ENCODE measurements around the gene ARHGAP21.

ARHGAP21 gene

GRCh38 chr10:24569828-24570657 lies 153.6 kb downstream of the ARHGAP21 start:
- DNase-seq = no peak

DNA sequence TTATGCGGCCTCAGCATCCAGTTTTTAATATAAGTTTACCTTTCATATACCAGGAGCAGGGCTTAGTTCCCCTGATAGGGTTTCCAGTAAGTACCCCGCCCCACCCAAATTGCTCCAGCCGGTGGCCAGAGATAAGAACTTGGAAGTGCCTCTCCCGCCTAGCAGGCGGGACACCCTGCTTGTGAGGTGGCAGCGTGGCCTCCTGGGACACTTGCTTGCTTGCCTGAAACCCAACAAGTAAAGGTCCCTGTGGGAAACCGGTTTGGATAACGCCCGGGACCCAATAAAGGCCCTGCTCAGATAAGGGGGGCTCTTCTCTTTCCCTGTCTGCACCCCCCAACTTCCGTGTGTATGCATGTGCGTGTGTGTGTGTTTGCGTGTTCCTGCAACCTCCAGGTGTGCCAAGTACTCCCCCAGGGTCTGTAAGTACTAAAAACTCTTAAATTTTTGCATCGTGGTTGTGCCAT lies 154.3 kb downstream of the ARHGAP21 start:
- DNase-seq = no peak

- no peak for DNase-seq
These were observed 155.6 kb downstream of the ARHGAP21 start for GRCh38 chr10:24568042-24568441.

- no peak for DNase-seq
These were observed 162.2 kb downstream of the ARHGAP21 start for GRCh38 chr10:24561453-24561852.

GRCh38 chr10:24556750-24557742 lies 166.6 kb downstream of the ARHGAP21 start:
- DNase-seq = no peak

- no peak for DNase-seq
These were observed 167.4 kb downstream of the ARHGAP21 start for GRCh38 chr10:24556126-24556749.

DNA sequence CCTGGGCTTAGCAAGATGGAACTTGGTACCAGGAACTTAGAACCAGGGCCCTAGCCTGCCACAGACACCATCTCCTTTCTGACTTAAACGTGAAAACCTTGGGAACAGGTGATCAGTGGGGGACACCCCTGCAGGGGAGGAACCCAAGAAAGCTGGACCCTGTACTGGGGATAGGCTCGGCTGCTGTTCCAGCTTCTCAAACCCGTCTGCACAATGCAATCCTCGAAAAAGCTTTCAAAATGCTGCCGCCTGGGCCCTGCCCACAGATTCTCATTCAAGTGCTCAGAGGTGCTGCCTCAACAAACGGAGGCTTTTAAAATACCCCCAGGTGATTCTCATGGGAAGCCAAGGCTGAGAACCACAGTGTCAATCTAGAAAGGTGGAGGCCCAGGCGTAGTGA lies 169.7 kb downstream of the ARHGAP21 start:
- no peak for DNase-seq

- DNase-seq = no peak
These were observed 170.6 kb downstream of the ARHGAP21 start for GRCh38 chr10:24553051-24553612.

- DNase-seq = no peak
These were observed 171.2 kb downstream of the ARHGAP21 start for GRCh38 chr10:24552346-24553016.

GRCh38 chr10:24551161-24551560 lies 172.5 kb downstream of the ARHGAP21 start:
- DNase-seq = no peak

GRCh38 chr10:24550680-24551079 lies 173.0 kb downstream of the ARHGAP21 start:
- DNase-seq = no peak

DNA sequence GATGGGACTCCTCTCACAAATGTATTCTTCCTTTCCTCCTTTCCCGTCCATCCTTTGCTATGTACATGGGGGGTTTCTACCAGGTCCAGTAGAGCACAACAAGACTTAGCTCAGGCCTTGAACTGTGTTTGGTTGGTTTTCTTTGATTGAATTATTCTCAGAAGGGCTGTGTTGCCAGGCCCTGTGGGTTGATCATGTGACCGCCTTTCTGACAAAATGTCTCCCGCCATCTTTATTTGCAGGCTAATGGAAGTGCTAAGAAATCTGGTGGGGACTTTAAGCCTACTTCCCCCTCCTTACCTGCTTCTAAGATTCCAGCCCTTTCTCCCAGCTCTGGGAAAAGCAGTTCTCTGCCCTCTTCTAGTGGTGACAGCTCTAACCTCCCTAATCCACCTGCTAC lies 178.1 kb downstream of the ARHGAP21 start:
- DNase-seq = no peak

- DNase-seq = no peak
These were observed 178.9 kb downstream of the ARHGAP21 start for GRCh38 chr10:24544776-24545175.

- DNase-seq = no peak
These were observed 181.1 kb downstream of the ARHGAP21 start for GRCh38 chr10:24542314-24543270.

DNA sequence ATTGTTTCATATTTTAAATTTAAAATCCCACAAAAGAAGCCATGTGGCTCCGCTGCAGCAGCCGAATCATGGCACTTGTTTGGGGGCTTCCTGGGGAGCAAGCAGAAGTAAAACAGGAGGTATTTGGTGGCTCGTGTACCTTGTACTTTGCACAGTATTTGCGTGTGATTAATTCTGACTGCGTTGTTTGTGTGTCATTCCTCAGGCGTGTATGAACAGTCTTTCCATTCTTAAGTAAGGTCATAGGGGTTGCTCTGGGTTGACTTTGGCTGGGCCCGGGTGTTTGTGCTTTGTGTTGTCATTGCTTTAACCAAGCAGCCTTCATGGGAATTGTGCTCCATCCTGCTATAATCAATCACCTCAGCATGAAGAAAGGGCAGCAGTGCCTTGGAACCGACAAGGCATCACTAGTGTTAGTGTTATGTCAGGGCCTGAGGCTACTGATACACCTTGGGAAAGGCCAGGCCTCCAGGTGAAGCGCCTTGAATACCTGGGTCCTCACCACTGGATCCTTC lies 182.4 kb downstream of the ARHGAP21 start:
- DNase-seq = no peak

- no peak for DNase-seq
These were observed 187.1 kb downstream of the ARHGAP21 start for GRCh38 chr10:24536636-24537035.

GRCh38 chr10:24533981-24534380 lies 189.7 kb downstream of the ARHGAP21 start:
- no peak for DNase-seq

All from NCI-H2081 treated with DMSO at 0.1 percent for 48 hours (cell line).